ENCODE measurements around the gene SETD1A. TPM values are rescaled to one million over a fixed set of nuclear protein-coding genes. Genes with fewer than 3 reads are reported as not detected.
A peak's percentile ranks its signal among the peaks of the same experiment; 100 is the strongest.

The SETD1A gene
- total and polyA plus RNA-seq, 2 of the 8 experiments (the other 6 are each of a cell fraction or from before 2014, with no cell fraction given): 4.8 to 29.0 TPM

GRCh38 chr16:30947859-30948666 is 9.5 kb upstream of the SETD1A start (continued):
- TF ChIP-seq NANOG (IDR thresholded peaks at IDR 0.05; ENCODE audit: insufficient read depth, low read depth, low read length, poor library complexity, severe bottlenecking) (no peak), SP2 (IDR thresholded peaks at IDR 0.05; ENCODE audit: low read length) (peak; percentile 77), CREB1 (IDR thresholded peaks at IDR 0.05) (peak; percentile 73), NRF1 (IDR thresholded peaks at IDR 0.05; ENCODE audit: low read depth, low read length) (no peak), GTF2F1 (IDR thresholded peaks at IDR 0.05; ENCODE audit: borderline replicate concordance, low read depth, low read length) (no peak), GABPA (IDR thresholded peaks at IDR 0.05; ENCODE audit: borderline replicate concordance, insufficient read depth, low read length) (no peak), SIN3A (conservative IDR thresholded peaks at IDR 0.05 in 1 of 2, IDR thresholded peaks at IDR 0.05 in 1 of 2; ENCODE audit: low read depth in 1 of 2, low read length in 2 of 2) (peak; percentile 73 to 78; a peak in 3 of 4 replicates), RBBP5 (IDR thresholded peaks at IDR 0.05; ENCODE audit: borderline replicate concordance, low read depth, low read length) (no peak), CHD1 (IDR thresholded peaks at IDR 0.05; ENCODE audit: low read depth, low read length) (no peak), EP300 (IDR thresholded peaks at IDR 0.05; ENCODE audit: borderline replicate concordance in 1 of 2, low read depth in 2 of 2, low read length in 2 of 2) (peak in 1 of 2 experiments; percentile 73; a peak in 1 of 3 replicates), CHD2 (IDR thresholded peaks at IDR 0.05; ENCODE audit: low read length) (peak; percentile 86), TAF7 (optimal IDR thresholded peaks at IDR 0.05; ENCODE audit: borderline replicate concordance, low read depth, low read length) (peak; percentile 31), YY1 (IDR thresholded peaks at IDR 0.05; ENCODE audit: low read depth, low read length) (peak; percentile 71), KDM5A (IDR thresholded peaks at IDR 0.05; ENCODE audit: low read length) (no peak), SP1 (IDR thresholded peaks at IDR 0.05; ENCODE audit: low read depth, low read length) (peak; percentile 97), ASH2L (IDR thresholded peaks at IDR 0.05; ENCODE audit: low read length) (no peak), POLR2AphosphoS5 (IDR thresholded peaks at IDR 0.05; ENCODE audit: low read depth, low read length) (0 out of 2 replicates have a peak, but pooled peaks have one; percentile 4), CBX8 (IDR thresholded peaks at IDR 0.05; ENCODE audit: borderline replicate concordance, low read depth, low read length) (no peak), EZH2 (IDR thresholded peaks at IDR 0.05; ENCODE audit: low read depth, low read length, severe bottlenecking) (no peak)
- TF ChIP-seq, protein P1, sequence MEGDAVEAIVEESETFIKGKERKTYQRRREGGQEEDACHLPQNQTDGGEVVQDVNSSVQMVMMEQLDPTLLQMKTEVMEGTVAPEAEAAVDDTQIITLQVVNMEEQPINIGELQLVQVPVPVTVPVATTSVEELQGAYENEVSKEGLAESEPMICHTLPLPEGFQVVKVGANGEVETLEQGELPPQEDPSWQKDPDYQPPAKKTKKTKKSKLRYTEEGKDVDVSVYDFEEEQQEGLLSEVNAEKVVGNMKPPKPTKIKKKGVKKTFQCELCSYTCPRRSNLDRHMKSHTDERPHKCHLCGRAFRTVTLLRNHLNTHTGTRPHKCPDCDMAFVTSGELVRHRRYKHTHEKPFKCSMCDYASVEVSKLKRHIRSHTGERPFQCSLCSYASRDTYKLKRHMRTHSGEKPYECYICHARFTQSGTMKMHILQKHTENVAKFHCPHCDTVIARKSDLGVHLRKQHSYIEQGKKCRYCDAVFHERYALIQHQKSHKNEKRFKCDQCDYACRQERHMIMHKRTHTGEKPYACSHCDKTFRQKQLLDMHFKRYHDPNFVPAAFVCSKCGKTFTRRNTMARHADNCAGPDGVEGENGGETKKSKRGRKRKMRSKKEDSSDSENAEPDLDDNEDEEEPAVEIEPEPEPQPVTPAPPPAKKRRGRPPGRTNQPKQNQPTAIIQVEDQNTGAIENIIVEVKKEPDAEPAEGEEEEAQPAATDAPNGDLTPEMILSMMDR (IDR thresholded peaks at IDR 0.05; ENCODE audit: control extremely low read depth in 1 of 3, insufficient read depth in 1 of 3, low read depth in 1 of 3, low read length in 3 of 3): peak; percentile 5 to 28 (median 14); a peak in 3 of 4 replicates
- TF ChIP-seq, protein P2, sequence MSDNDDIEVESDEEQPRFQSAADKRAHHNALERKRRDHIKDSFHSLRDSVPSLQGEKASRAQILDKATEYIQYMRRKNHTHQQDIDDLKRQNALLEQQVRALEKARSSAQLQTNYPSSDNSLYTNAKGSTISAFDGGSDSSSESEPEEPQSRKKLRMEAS (IDR thresholded peaks at IDR 0.05): no peak

Measured in H1 (cell line).